Hematopoietic multipotent progenitor cell (in vitro differentiated cells): Measurements from ENCODE around the gene SZT2. TPM values are rescaled to one million over a fixed set of nuclear protein-coding genes. Genes with fewer than 3 reads are reported as not detected.
A peak's percentile ranks its signal among the peaks of the same experiment; 100 is the strongest.
"Not testable (repeated sequence)": the region's sequence is repeated elsewhere in the genome, so short reads cannot be mapped to it uniquely, and the experiment has no call there.

Experiments
- DNase-seq, 3 donors: peaks; one replicate each; pipeline ENCODE4 v3.0.0-alpha.2; 2011 to 2015; ENCODE audit warnings: low read depth in 2 of 3, low spot score in 2 of 3
- total RNA-seq: library from RNA; depleted of rRNA; stranded (reverse); fragments of >200 nt; gene quantifications from one replicate; pipeline ENCODE4 v1.2.3, GENCODE V29; 2012

SZT2 gene
- total RNA-seq, 1 donor: 47.7 TPM

GRCh38 chr1:43451701-43452532 is 62.2 kb downstream of the SZT2 start:
- no peak for DNase-seq

GRCh38 chr1:43452789-43453441 is 63.2 kb downstream of the SZT2 start:
- DNase-seq: peak in 2 of 3 donors; percentile 12 to 27

DNA sequence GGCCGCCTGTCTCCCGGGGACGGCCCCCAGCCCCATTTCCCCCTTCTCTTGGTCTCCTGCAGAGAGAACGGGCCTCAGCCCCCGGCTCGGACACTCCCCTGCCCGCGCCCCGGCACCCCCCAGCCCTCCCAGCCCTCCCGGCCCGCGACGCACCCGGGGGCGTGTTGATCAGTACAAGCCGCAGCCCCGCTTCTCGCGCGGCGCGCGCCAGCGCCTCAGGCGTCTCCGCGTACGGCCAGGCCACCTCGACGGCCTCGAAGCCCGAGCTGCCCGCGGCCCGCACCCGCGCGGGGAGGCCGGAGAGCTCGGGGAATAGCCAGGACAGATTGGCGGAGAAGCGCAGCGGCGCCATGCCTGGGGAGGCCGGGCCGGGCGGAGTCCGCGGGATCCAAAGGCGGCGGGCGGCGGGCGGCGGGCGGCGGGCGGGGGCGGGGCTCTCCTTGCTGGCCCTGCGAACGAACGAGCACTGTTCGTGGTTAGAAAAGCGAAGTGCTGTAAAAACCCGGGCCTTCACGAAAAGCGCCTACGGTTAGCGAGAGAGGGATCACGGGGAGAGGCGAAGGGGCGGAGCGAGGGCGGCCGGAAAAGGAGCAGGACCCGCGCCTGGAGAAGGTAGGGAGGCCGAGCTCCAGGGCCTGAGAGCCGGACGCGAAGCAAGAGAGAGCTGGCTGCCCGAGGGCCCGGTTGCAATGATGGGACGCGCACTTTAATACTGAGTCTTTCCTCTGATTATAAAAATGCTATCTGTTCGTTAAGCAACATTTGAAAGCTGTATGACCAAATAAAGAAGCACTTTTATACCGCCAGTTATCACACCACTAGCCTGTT is 64.0 kb downstream of the SZT2 start, which contains the start of gene HYI:
TSS of gene HYI (minus strand) at position 490 of the 828 bp plus-strand sequence. CDS start at position 352, 138 bp downstream.
- DNase-seq: peak; percentile 37 to 87 (median 83)

GRCh38 chr1:43454270-43455011 is 64.7 kb downstream of the SZT2 start:
- DNase-seq: peak; percentile 22 to 90 (median 73)

GRCh38 chr1:43455213-43455889 is 65.7 kb downstream of the SZT2 start:
- no peak for DNase-seq

DNA sequence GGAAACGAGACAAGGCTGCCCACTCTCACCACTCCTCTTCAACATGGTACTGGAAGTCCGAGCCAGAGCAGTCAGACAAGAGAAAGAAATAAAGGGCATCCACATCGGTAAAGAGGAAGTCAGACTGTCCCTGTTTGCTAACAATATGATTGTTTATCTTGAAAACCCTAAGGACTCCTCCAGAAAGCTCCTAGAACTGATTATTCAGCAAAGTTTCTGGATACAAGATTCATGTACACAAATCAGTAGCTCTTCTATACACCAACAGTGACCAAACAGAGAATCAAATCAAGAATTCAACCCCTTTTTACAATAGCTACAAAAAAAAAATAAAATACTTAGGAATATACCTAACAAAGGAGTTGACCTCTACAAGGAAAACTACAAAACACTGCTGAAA is 68.7 kb downstream of the SZT2 start:
- not testable (repeated sequence) for DNase-seq

GRCh38 chr1:43460988-43461693 is 71.4 kb downstream of the SZT2 start:
- DNase-seq: peak in 2 of 3 donors; percentile 6 to 71

DNA sequence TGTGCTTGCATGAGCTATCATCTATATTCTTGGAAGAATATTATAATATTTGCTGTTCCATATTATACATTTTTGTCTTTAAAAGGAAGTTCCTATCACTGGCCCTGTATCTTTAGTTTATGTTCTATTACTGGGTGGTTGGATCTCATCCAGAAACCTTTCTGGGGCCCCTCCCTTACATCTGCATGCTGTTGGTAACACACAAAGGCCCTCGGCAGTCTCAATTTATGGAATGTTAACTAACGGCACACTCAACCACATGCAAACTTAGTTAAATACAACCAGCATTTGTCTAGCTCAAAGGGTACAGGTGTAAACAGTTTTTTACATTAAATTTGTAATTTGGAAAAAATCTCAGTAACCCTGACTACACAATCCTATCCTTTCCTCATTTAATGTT is 73.8 kb downstream of the SZT2 start:
- no peak for DNase-seq

DNA sequence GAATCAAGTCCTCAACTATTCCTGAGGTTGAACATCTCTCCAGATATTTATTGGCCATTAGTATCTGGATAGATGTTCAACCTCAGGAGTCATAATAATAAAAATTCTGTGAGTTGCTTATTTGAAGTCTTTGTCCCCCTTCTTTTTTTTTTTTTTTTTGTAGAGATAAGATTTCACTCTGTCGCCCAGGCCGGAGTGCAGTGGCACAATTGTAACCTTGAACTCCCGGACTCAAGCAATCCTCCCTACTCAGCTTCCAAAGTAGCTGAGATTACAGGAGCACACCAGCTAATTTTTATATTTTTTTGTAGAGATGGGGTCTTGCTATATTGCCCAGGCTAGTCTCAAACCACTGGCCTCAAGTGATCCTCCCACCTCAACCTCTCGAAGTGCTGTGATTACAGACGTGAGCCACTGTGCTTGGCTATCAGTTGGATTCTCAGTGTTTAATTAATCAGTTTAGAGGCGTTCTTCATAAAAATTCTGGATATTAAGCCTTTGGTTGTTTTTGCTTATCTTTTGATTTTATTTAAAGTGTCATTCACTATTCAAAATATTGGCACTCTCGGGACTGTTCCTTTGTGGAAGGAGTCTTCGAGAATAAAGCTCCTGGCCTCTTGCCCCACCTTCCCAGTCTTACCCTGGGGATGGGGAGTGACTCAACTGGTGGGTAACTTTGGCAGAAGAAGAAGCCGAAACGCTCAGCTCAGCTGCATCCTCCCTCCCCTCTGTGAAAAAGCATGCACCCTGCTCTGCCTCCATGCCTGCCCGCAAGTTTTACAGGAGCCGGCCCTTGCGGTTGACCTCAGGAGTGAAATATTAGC is 75.2 kb downstream of the SZT2 start:
- DNase-seq: no peak

DNA sequence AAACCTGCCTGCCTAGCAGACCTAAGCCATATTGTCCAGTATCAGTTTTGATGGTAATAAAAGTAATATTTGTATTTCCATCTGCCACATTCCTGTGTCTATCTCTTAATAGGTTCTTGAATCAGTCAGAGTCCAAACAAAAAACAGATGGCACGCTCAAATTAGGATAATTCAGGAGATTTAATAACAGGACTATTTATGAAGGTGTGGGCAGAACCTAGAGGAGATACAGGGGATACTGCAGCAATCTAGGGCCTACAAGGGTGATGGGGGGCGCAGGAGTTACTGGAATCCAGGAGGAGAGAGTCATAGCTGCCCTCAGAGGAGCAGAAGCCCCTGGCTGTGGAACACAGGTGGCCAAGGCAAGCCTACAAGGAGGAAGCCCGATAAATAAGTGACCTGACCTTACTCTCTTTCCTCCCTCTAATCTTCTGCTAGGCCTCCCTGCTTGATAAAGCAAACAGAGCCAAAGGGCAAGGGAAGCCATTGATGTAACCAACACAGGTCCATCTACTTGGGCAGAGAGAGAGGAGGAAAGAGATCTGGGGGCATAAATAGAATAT is 75.9 kb downstream of the SZT2 start:
- no peak for DNase-seq

DNA sequence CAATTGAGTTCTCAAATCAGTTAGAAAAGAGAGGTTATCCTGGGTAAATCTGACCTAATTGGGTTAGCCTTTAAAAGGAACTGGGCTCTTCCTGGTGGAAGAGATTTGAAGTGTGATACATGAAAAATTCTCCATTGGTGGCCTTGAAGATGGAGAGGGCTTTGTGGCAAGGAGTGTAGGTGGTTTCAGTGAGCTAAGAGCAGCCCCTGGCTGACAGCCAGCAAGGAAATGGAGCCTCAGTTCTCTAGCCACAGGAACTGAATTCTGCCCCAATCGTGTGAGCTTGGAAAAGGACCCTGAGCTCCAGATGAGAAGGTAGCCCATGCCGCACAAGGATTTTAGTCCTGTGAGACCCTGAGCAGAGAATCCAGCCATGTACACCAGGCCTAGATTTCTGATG is 76.7 kb downstream of the SZT2 start:
- DNase-seq: peak in 1 of 3 donors; percentile 28

DNA sequence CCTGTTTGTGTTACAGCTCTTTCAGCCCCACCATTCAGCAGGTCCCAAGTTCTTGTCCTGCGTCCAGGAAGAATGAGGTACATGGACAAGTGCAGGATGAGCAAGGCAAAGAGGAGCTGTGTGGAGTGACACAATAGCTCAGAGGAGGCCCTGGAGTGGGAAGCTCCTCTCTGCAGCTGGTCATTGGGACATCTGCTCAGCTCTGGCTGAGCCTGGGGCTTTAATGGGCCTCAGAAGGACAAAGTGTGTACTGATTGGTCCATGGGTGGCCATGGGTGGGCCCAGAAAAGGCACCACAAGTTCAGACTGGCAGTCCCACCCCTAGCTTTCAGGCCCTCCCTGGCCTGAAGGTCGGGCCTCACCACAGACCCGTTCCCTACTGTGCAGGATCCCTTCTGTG is 78.7 kb downstream of the SZT2 start:
- DNase-seq: no peak

DNA sequence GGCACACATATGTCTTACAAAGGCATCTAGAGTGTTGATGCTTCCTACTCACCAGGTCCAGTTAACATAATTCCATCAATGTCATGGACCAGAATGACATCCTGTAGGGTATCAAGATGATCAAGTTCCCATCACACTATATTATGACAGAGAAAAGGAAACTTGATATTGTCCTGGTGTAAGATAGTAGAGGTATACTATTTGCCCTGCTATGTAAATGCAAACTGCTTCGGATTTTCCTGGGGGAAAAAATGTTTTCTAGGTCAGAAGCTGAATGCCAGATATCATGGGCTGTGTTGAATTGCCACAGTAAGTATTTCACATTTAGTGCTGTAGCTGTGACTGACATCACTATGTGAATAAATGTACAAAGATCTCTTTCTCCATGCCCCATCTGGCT is 80.2 kb downstream of the SZT2 start:
- DNase-seq: no peak

- DNase-seq: no peak
These were observed 82.4 kb downstream of the SZT2 start for GRCh38 chr1:43472087-43472462.

GRCh38 chr1:43472463-43473151 is 82.9 kb downstream of the SZT2 start:
- DNase-seq: not testable (repeated sequence)

DNA sequence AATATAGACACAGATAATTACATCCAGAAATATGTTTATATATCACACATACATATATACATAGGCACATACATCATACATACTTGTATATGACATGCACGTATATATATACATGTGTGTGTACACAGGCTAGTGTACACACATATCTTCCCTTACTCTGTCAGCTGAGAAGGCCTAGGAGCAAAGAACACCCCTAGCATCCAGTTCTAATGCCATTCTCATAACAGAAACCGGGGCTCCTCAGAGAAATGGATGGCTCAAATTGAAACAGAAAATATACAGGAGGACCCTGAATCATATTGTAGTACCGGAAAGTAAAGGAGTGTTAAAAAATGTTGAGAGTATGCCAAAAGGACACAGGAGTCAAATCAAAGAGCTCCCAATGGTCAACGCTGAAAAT is 83.8 kb downstream of the SZT2 start:
- no peak for DNase-seq

DNA sequence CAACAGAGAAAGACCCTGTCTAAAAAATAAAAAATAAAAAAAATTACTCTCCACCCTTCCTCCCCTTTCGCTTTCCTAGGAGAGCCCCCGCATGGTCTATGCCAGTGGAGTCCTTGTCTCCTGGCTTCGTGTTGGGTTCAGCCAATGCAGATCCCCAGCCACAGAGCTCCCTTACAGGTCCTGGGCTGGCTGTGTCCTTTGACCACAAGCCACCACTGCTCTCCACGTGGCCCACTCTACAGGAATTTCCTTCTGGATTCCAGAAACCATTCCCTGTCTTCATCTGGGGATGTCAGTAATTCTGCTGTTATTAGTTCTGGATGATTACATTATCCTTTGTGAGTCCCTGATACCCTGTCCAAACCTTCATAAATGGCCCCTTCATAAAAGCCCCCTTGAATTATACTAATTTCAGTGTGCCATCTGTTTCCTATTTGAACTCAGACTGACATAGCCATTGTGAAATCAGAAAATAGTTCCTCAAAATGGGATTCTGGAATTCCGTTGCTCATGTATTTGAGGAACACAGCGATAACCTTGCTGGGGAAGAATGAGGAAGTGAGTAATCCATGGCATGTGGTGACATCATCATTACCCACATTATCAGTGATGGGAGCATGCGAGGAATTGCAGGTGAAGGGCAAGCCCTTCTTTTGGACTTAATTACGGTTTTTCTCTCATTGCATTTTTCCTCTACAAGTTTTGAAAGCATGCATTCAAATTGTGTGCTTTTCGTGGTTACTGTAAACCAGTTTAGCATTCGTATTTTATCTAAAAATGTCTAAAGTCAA is 86.1 kb downstream of the SZT2 start:
- not testable (repeated sequence) for DNase-seq
